Measurements from ENCODE around the gene TBC1D8. TPM values are rescaled to one million over a fixed set of nuclear protein-coding genes. Genes with fewer than 3 reads are reported as not detected.

The TBC1D8 gene
- polyA plus RNA-seq, 3 donors: 16.1 to 78.0 (median 22.4) TPM

GRCh38 chr2:100987974-100988373 is 163.2 kb downstream of the TBC1D8 start:
- Mint-ChIP-seq H3K9me3 (peaks cover 0 to 3% (median 0%) of the 10 kb centered on the region in 7 donors), H3K4me1 (peaks cover 7% of the 10 kb centered on the region), H3K36me3 (no peaks in the 10 kb centered on the region), H3K27ac (no peak overlapping the region), H3K4me3 (no peak overlapping the region), H3K27me3 (ENCODE audit: low read depth in 3 of 3) (peaks cover 0 to 3% (median 1%) of the 10 kb centered on the region in 3 donors)
- WGBS (ENCODE audit: insufficient coverage): 79% methylated on average over 4 of the region's 4 CpGs
- Histone ChIP-seq H2AFZ (ENCODE audit: insufficient read depth, low read depth, low read length, poor library complexity, severe bottlenecking) (no peak overlapping the region), H3K79me2 (ENCODE audit: insufficient read depth, low read length) (no peaks in the 10 kb centered on the region), H3K36me3 (replicated peaks in 1 of 2; ENCODE audit: control insufficient read depth in 1 of 2, insufficient read depth in 2 of 2, low read length in 2 of 2) (no peaks in the 10 kb centered on the region), H3K9me3 (replicated peaks in 1 of 2; ENCODE audit: control insufficient read depth in 1 of 2, insufficient read depth in 1 of 2, low read length in 2 of 2) (no peaks in the 10 kb centered on the region), H3K4me2 (replicated peaks; ENCODE audit: extremely low read depth, low read length, poor library complexity, severe bottlenecking) (no peak overlapping the region), H3K4me3 (replicated peaks in 1 of 3; ENCODE audit: low read depth in 2 of 3, low read length in 3 of 3) (no peak overlapping the region), H3K27ac (ENCODE audit: low read depth in 1 of 2, low read length in 2 of 2) (no peak overlapping the region), H3K27me3 (ENCODE audit: control insufficient read depth in 2 of 2, insufficient read depth in 2 of 2, low read length in 2 of 2) (no peaks in the 10 kb centered on the region), H4K20me1 (ENCODE audit: insufficient read depth, low read length) (no peaks in the 10 kb centered on the region), H3K9ac (ENCODE audit: insufficient read depth, low read length, poor library complexity, severe bottlenecking) (no peak overlapping the region), H3K4me1 (ENCODE audit: control insufficient read depth in 1 of 2, insufficient read depth in 2 of 2, low read length in 2 of 2) (peaks cover 0 to 5% of the 10 kb centered on the region in 2 donors)
- intact Hi-C loops (cut with micrococcal nuclease): loop anchor here (10.0 kb wide), 2 partner anchors 373 to 1433 kb away; no protein-coding TSS in a partner anchor
- no peak for DNase-seq
- TF ChIP-seq CTCF (IDR thresholded peaks at IDR 0.05): no peak

GRCh38 chr2:100987536-100987935 is 163.6 kb downstream of the TBC1D8 start:
- H3K4me3 Mint-ChIP-seq: no peak overlapping the region
- peaks cover 4% of the 10 kb centered on the region for H3K4me1 Mint-ChIP-seq
- peaks cover 0 to 3% (median 0%) of the 10 kb centered on the region in 7 donors for H3K9me3 Mint-ChIP-seq
- no peaks in the 10 kb centered on the region for H3K9me3 ChIP-seq (replicated peaks in 1 of 2; ENCODE audit: control insufficient read depth in 1 of 2, insufficient read depth in 1 of 2, low read length in 2 of 2)
- no peak for TF ChIP-seq CTCF (IDR thresholded peaks at IDR 0.05)
- H3K79me2 ChIP-seq (ENCODE audit: insufficient read depth, low read length): no peaks in the 10 kb centered on the region
- no peaks in the 10 kb centered on the region for H3K27me3 ChIP-seq (ENCODE audit: control insufficient read depth in 2 of 2, insufficient read depth in 2 of 2, low read length in 2 of 2)
- WGBS (ENCODE audit: insufficient coverage): 94% methylated on average over 2 of the region's 3 CpGs
- peaks cover 0 to 3% (median 1%) of the 10 kb centered on the region in 3 donors for H3K27me3 Mint-ChIP-seq (ENCODE audit: low read depth in 3 of 3)
- H3K27ac Mint-ChIP-seq: no peak overlapping the region
- no peak for DNase-seq
- H2AFZ ChIP-seq (ENCODE audit: insufficient read depth, low read depth, low read length, poor library complexity, severe bottlenecking): no peak overlapping the region
- intact Hi-C loops (cut with micrococcal nuclease): loop anchor here (10.0 kb wide), 2 partner anchors 373 to 1433 kb away; no protein-coding TSS in a partner anchor
- no peak overlapping the region for H3K4me3 ChIP-seq (replicated peaks in 1 of 3; ENCODE audit: low read depth in 2 of 3, low read length in 3 of 3)
- peaks cover 0 to 4% of the 10 kb centered on the region in 2 donors for H3K4me1 ChIP-seq (ENCODE audit: control insufficient read depth in 1 of 2, insufficient read depth in 2 of 2, low read length in 2 of 2)
- no peak overlapping the region for H3K9ac ChIP-seq (ENCODE audit: insufficient read depth, low read length, poor library complexity, severe bottlenecking)
- no peaks in the 10 kb centered on the region for H3K36me3 ChIP-seq (replicated peaks in 1 of 2; ENCODE audit: control insufficient read depth in 1 of 2, insufficient read depth in 2 of 2, low read length in 2 of 2)
- no peak overlapping the region for H3K27ac ChIP-seq (ENCODE audit: low read depth in 1 of 2, low read length in 2 of 2)
- H3K4me2 ChIP-seq (replicated peaks; ENCODE audit: extremely low read depth, low read length, poor library complexity, severe bottlenecking): no peak overlapping the region
- H3K36me3 Mint-ChIP-seq: no peaks in the 10 kb centered on the region
- no peaks in the 10 kb centered on the region for H4K20me1 ChIP-seq (ENCODE audit: insufficient read depth, low read length)

Measured in CD14-positive monocyte (primary cell).